Mesenchymal stem cell (in vitro differentiated cells and primary cell): ENCODE data around the gene PTPN1.

Experiments
- DNase-seq: peaks from one replicate; pipeline ENCODE4 v3.0.0-alpha.2; 2013
- H2AFZ ChIP-seq: one replicate; pipeline ENCODE4 v1.6.1; 2013; ENCODE audit warnings: low read depth, mild to moderate bottlenecking, control low read depth, inconsistent platforms, low read length, moderate library complexity
- H2AK5ac ChIP-seq: 2 replicates; pipeline ENCODE4 v1.6.1; 2013; ENCODE audit warnings: low read length, moderate library complexity, mild to moderate bottlenecking, inconsistent platforms; ENCODE audit not compliant: severe bottlenecking
- H2BK120ac ChIP-seq: one replicate; pipeline ENCODE4 v1.6.1; 2013; ENCODE audit warnings: low read depth, mild to moderate bottlenecking, inconsistent platforms, low read length, moderate library complexity
- H2BK12ac ChIP-seq, 2 experiments: one replicate each; pipeline ENCODE4 v1.6.1; 2013; ENCODE audit warnings: inconsistent platforms in 2 of 2, low read length in 2 of 2, mild to moderate bottlenecking in 2 of 2, moderate library complexity in 2 of 2, control low read depth in 1 of 2
- H2BK15ac ChIP-seq: one replicate; pipeline ENCODE4 v1.6.1; 2013; ENCODE audit warnings: mild to moderate bottlenecking, low read depth, inconsistent platforms; ENCODE audit not compliant: poor library complexity, severe bottlenecking
- H2BK5ac ChIP-seq: 2 replicates; pipeline ENCODE4 v1.6.1; 2013; ENCODE audit warnings: low read depth, mild to moderate bottlenecking, low read length, control low read depth, inconsistent platforms; ENCODE audit not compliant: poor library complexity, severe bottlenecking
- H3K14ac ChIP-seq, 2 experiments: one replicate each; pipeline ENCODE4 v1.6.1; 2013; ENCODE audit warnings: inconsistent platforms in 2 of 2, low read length in 2 of 2, control low read depth in 1 of 2, mild to moderate bottlenecking in 1 of 2, moderate library complexity in 1 of 2
- H3K18ac ChIP-seq, 2 experiments: one replicate each; pipeline ENCODE4 v1.6.1; 2013; ENCODE audit warnings: inconsistent platforms in 2 of 2, low read length in 2 of 2, control low read depth in 1 of 2, low read depth in 1 of 2, mild to moderate bottlenecking in 1 of 2
- H3K23ac ChIP-seq, 2 experiments: one replicate each; pipeline ENCODE4 v1.6.1; 2013; ENCODE audit warnings: inconsistent platforms in 2 of 2, low read length in 2 of 2, mild to moderate bottlenecking in 2 of 2, moderate library complexity in 2 of 2, control low read depth in 1 of 2
- H3K27ac ChIP-seq: 2 replicates; pipeline ENCODE4 v1.5.1; 2013; ENCODE audit warnings: mild to moderate bottlenecking, moderate library complexity, low read length, control low read depth, inconsistent platforms; ENCODE audit not compliant: poor library complexity, severe bottlenecking
- H3K27me3 ChIP-seq, 2 experiments: 2 replicates each; pipeline versions ENCODE4 v1.6.1 to v1.7.0; 2013; ENCODE audit warnings: low read length in 2 of 2, mild to moderate bottlenecking in 2 of 2, moderate library complexity in 2 of 2, control low read depth in 1 of 2, inconsistent platforms in 1 of 2; ENCODE audit not compliant: control insufficient read depth in 1 of 2, insufficient read depth in 1 of 2
- H3K36me3 ChIP-seq, 2 experiments: 2 replicates each; pipeline versions ENCODE4 v1.6.1 to v1.7.0; 2013; ENCODE audit warnings: low read length in 2 of 2, control low read depth in 1 of 2, inconsistent platforms in 1 of 2, low read depth in 1 of 2, mild to moderate bottlenecking in 1 of 2; ENCODE audit not compliant: insufficient read depth in 2 of 2, control insufficient read depth in 1 of 2
- H3K4ac ChIP-seq, 2 experiments: one replicate each; pipeline ENCODE4 v1.6.1; 2013; ENCODE audit warnings: inconsistent platforms in 2 of 2, low read length in 2 of 2, mild to moderate bottlenecking in 2 of 2, moderate library complexity in 2 of 2, control low read depth in 1 of 2, low read depth in 1 of 2
- H3K4me1 ChIP-seq: 2 replicates; pipeline ENCODE4 v1.6.1; 2013; ENCODE audit warnings: low read depth, low read length, control low read depth; ENCODE audit not compliant: control insufficient read depth, insufficient read depth
- H3K4me2 ChIP-seq: 2 replicates; pipeline ENCODE4 v1.6.1; 2013; ENCODE audit warnings: low read length, mild to moderate bottlenecking, inconsistent platforms; ENCODE audit not compliant: poor library complexity, severe bottlenecking
- H3K4me3 ChIP-seq, 2 experiments: 2 replicates each; pipeline versions ENCODE4 v1.5.1 to v1.7.0; 2013; ENCODE audit warnings: low read length in 2 of 2, mild to moderate bottlenecking in 2 of 2, control low read depth in 1 of 2, low read depth in 1 of 2; ENCODE audit not compliant: insufficient read depth in 1 of 2
- H3K79me1 ChIP-seq: replicated peaks from 2 replicates; pipeline ENCODE4 v1.6.1; 2013; ENCODE audit warnings: mild to moderate bottlenecking, control low read depth, low read length, inconsistent platforms; ENCODE audit not compliant: poor library complexity, severe bottlenecking
- H3K9ac ChIP-seq: 2 replicates; pipeline ENCODE4 v1.7.0; 2013; ENCODE audit warnings: mild to moderate bottlenecking, low read length, moderate library complexity
- H3K9me3 ChIP-seq: 2 replicates; pipeline ENCODE4 v1.7.0; 2013; ENCODE audit warnings: mild to moderate bottlenecking, low read length; ENCODE audit not compliant: control insufficient read depth
- H4K8ac ChIP-seq: one replicate; pipeline ENCODE4 v1.6.1; 2013; ENCODE audit warnings: inconsistent platforms, mild to moderate bottlenecking, low read length, moderate library complexity
- H4K91ac ChIP-seq: one replicate; pipeline ENCODE4 v1.6.1; 2013; ENCODE audit warnings: mild to moderate bottlenecking, low read length, inconsistent platforms
- WGBS: methylation state at CpG from one replicate; pipeline ENCODE4 v1.1.7; 2013; ENCODE audit warnings: mixed read lengths; 5-methylcytosine and 5-hydroxymethylcytosine counted together

The PTPN1 gene

DNA sequence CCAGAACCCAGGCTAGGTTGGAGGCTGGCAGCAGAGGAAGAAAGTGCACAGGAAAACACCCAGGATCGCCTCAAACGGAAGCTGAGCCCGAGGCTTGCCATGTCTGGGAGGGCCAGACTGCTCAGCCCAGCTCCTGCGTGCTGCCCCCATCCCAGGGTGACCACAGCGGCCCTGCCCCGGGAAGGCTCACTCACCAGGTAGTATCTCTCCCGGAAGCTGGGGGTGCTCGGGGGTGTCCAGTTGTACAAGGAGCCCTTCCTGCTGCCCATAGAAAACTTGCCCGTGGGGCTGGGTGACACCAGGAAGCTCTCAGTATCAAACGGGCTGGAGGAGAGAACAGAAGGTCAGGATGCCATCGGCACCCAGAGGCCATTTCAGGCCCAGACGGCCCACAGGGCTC lies 94.3 kb downstream of the PTPN1 start:
- Histone ChIP-seq H2BK5ac (no peak overlapping the region), H2BK15ac (no peak overlapping the region), H3K4me3 (no peak overlapping the region), H4K91ac (no peak overlapping the region), H3K27ac (no peak overlapping the region), H2BK120ac (no peak overlapping the region), H2AFZ (no peak overlapping the region), H3K27me3 (no peaks in the 10 kb centered on the region), H3K79me1 (no peaks in the 10 kb centered on the region), H3K36me3 (peaks cover 58 to 92% of the 10 kb centered on the region in 2 experiments), H2AK5ac (no peak overlapping the region), H4K8ac (no peak overlapping the region), H3K4ac (no peak overlapping the region), H2BK12ac (no peak overlapping the region), H3K9ac (no peak overlapping the region), H3K4me2 (no peak overlapping the region), H3K14ac (no peak overlapping the region), H3K4me1 (peaks cover 6% of the 10 kb centered on the region), H3K9me3 (no peaks in the 10 kb centered on the region), H3K23ac (no peak overlapping the region), H3K18ac (no peak overlapping the region)
- DNase-seq: no peak
- 91% methylated on average over 12 of the region's 12 CpGs for WGBS

DNA sequence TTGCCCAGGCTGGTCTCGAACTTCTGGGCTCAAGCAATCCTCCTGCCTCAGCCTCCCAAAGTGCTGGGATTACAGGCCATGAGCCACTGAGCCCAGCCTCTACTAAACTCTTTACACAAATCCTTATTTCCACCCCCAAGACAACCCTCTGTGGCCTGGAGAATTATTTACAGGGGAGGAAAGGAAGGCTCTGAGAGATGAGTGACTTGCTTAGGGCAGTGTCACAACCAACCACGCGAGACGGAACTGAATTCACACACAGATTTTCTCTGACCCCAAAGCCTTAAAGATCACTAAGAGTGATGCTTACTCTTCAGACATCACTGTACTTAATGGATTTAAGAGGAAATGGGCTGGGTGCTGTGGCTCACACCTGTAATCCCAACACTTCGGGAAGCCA lies 95.0 kb downstream of the PTPN1 start:
- DNase-seq: no peak
- Histone ChIP-seq H2BK15ac (no peak overlapping the region), H4K8ac (no peak overlapping the region), H3K23ac (no peak overlapping the region), H2BK5ac (no peak overlapping the region), H3K4me3 (no peak overlapping the region), H3K4me1 (peaks cover 6% of the 10 kb centered on the region), H3K14ac (no peak overlapping the region), H3K9me3 (no peaks in the 10 kb centered on the region), H3K18ac (no peak overlapping the region), H3K4ac (no peak overlapping the region), H2BK12ac (no peak overlapping the region), H2AFZ (no peak overlapping the region), H2BK120ac (no peak overlapping the region), H3K4me2 (no peak overlapping the region), H3K79me1 (no peaks in the 10 kb centered on the region), H3K27me3 (no peaks in the 10 kb centered on the region), H2AK5ac (no peak overlapping the region), H3K27ac (no peak overlapping the region), H3K9ac (no peak overlapping the region), H3K36me3 (peaks cover 62 to 88% of the 10 kb centered on the region in 2 experiments), H4K91ac (no peak overlapping the region)
- WGBS: 100% methylated on average over 5 of the region's 5 CpGs

DNA sequence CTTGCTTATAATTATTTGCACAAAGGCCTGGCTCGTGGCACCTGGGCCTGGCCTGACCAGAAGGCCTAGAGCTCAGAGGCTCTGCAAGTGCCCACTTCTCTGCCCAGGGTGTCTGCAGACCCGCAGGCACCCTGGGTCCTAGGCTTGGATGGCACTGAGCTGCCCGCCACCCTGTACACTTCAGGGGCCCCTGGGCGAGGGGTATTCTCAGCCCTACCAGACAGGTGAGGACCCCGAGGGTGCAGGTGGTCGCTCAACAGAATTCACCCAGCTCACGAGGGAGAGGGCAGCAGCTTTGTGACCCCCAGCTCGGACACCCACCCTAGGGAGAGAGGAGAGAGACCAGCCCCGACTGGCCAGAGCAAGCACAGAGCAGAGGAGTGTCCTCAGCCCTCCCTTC lies 97.3 kb downstream of the PTPN1 start:
- WGBS: 90% methylated on average over 9 of the region's 9 CpGs
- Histone ChIP-seq H3K4me3 (no peak overlapping the region), H3K79me1 (no peaks in the 10 kb centered on the region)

DNA sequence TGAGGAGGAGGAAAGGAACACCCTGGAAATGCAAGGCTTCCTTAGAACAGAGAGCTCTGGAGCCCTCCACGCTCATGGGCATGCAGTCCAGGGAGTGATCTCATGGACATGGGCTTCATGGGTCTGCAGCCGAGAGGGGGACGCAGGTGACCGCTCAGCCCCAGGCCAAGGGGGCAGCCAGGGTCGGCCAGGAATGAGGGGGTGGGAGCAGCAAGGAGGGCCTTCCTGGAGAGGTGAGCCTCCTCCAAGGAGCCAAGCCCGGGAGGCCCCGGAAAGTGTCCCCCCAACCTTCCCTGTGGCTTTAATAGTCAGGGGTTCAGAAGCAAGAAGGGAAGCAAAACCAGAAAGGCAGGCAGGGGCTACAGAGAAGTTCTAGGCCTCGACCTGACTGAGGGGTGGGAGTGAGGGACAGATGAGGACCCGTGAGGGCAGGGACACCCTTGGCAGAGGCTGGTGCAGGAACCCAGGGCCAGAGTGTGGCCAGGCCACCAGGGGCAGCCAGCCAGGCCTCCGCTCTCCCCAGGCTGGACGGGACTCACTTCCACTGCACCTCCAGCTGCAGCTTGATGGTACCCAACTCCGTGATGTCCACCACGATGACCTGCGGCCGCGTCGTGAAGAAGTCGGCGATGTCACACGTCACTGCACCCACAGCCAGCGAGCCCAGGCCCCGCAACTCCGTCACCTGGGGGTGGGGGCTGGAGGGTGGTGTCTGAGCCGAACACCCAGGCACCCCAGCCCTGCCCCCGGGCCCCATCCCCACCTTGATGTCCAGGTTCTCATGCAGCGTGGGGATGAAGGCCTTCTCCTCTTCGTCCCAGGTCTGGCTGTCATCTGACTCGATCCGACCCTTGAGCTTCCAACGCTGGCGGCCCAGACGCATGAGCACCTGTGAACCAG lies 97.9 kb downstream of the PTPN1 start:
- DNase-seq: no peak
- H3K4me2 ChIP-seq: no peak overlapping the region
- H3K23ac ChIP-seq: no peak overlapping the region
- H3K4me3 ChIP-seq: no peak overlapping the region
- H3K9me3 ChIP-seq: no peaks in the 10 kb centered on the region
- no peak overlapping the region for H2AFZ ChIP-seq
- no peak overlapping the region for H4K91ac ChIP-seq
- peaks cover 6% of the 10 kb centered on the region for H3K4me1 ChIP-seq
- H3K36me3 ChIP-seq: peaks cover 56 to 86% of the 10 kb centered on the region in 2 experiments
- H2BK12ac ChIP-seq: no peak overlapping the region
- no peaks in the 10 kb centered on the region for H3K27me3 ChIP-seq
- no peak overlapping the region for H2BK5ac ChIP-seq
- H2BK120ac ChIP-seq: no peak overlapping the region
- WGBS: 96% methylated on average over 32 of the region's 32 CpGs
- no peak overlapping the region for H3K4ac ChIP-seq
- H3K79me1 ChIP-seq: no peaks in the 10 kb centered on the region
- no peak overlapping the region for H3K27ac ChIP-seq
- H2AK5ac ChIP-seq: no peak overlapping the region
- H3K14ac ChIP-seq: no peak overlapping the region
- H3K18ac ChIP-seq: no peak overlapping the region
- H4K8ac ChIP-seq: no peak overlapping the region
- no peak overlapping the region for H2BK15ac ChIP-seq
- H3K9ac ChIP-seq: no peak overlapping the region

More for the DNA sequence above, 97.3 kb downstream of the PTPN1 start:
- Histone ChIP-seq H3K9ac (no peak overlapping the region), H2AFZ (no peak overlapping the region), H2AK5ac (no peak overlapping the region), H2BK120ac (no peak overlapping the region), H3K27me3 (no peaks in the 10 kb centered on the region), H2BK12ac (no peak overlapping the region), H3K9me3 (no peaks in the 10 kb centered on the region), H3K4me1 (peaks cover 6% of the 10 kb centered on the region), H3K14ac (no peak overlapping the region), H4K8ac (no peak overlapping the region), H3K4me2 (no peak overlapping the region), H2BK5ac (no peak overlapping the region), H4K91ac (no peak overlapping the region), H3K4ac (no peak overlapping the region), H3K18ac (no peak overlapping the region), H3K36me3 (peaks cover 62 to 87% of the 10 kb centered on the region in 2 experiments), H2BK15ac (no peak overlapping the region), H3K23ac (no peak overlapping the region), H3K27ac (no peak overlapping the region)
- DNase-seq: no peak
